HG02840 (cell line): ENCODE data around the gene TASP1.
A peak's percentile ranks its signal among the peaks of the same experiment; 100 is the strongest.
"Not testable (repeated sequence)": the region's sequence is repeated elsewhere in the genome, so short reads cannot be mapped to it uniquely, and the experiment has no call there.

ENCODE experiments used
- ATAC-seq: cut with Tn5 transposase; IDR thresholded peaks from one replicate; pipeline ENCODE4 v1.9.1; 2021; ENCODE audit warnings: mild to moderate bottlenecking, moderate library complexity, moderate number of reproducible peaks; ENCODE audit not compliant: unreplicated experiment, low FRiP score

Gene TASP1

DNA sequence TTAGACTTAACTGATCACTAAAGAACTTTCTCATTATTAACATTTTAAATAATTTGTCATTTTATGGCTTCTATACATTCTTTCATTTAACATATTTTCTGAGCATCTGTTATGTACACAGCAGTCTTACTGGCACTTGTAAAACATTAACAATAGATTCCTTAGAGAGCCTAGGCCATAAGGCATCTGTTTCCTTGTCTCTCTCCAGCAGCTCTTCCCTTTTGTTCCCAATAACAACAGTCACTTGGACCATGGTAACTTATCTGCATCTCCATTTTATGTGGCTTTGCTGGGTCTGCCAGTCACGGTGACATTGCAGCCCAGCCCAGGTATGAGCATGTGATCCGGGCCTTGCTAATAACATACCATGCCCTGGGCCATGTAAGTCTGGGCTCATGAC, 11.7 kb upstream of the TASP1 start:
- no peak for ATAC-seq

DNA sequence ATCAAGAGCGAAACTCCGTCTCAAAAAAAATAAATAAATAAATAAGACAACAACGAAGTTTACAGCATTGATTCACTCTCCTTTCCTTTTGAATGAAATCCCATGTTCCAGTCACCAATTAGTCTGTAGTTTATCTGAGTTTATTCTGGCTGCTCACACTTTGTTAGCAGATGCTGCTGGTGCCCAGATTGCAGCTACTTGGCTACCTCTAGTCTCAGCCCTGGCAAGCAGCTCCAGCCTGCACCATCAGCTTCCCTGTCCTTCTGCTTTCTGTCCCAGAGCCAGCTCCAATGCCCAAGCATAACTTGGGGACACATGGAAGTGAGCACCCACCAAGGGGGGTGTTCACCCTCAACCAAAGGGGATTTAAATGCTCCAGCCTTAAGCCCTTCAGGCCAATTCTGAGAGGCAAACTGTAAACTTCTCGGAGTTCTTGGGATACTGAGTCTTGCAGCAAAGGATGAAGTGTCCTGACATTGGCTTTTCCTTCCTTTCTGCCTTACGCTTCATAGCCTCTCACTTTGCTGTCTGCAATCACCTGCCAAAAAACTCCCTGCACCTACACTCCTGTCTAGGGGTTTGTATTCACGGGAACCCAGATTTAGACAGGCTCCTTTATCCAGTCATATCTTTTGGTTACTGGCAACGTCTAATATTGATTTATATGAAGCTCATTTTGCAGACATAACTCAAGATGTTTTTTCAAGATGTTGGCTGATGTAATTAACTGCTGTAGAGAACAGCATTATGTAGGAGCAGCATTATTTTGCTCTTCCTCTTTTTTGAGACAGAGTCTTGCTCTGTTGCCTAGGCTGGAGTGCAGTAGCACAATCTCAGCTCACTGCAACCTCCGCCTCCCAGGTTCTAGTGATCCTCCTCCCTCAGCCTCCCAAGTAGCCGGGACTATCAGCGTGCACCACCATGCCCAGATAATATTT, 9.8 kb upstream of the TASP1 start:
- no peak for ATAC-seq

DNA sequence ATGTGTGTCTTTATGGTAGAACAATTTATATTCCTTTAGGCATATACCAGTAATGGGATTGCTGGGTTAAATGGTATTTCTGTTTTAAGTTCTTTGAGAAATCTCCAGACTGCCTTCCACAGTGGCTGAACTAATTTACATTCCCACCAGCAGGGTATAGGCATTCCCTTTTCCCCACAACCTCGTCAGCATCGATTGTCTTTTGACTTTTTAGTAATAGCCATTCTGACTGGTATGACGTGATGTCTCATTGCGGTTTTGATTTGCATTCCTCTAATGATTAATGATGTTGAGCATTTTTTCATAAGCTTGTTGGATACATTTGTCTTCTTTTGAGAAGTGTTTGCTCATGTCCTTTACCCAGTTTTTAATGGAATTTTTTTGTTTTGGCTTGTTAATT, 5.3 kb upstream of the TASP1 start:
- ATAC-seq, result no peak

DNA sequence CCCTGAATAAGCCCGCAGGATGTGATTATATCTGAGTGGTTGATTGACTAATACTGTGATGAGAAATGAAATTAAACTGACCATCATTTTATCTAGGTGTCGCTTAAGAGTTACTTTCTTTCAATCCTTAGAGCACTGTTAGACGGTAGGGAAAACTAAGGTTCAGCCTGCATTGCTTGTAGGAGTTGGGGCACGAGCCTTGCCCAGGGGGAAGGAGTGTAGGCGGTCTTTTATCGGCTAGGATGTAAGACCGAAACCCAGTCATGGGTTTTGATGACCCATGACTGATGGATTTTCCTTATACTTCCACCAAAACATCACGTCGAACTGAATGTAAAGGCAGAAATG, 392 bp upstream of the TASP1 start:
- ATAC-seq, result peak; percentile 18

DNA sequence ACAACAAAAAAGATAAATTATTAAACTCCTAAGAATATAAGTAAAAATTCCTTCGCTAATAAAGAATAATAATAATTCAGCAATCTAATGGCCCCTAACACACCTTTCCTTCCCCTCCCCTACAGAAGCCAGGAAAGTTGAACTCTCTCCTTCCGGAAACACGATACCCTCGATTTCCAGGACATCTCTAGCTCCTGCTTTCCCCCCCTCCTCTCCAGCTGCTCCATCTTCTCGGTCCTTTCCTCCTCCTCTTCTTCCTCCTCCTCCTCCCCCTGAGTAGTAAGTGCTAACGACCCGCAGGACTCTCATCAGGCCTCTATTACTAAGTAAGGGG, 603 bp downstream of the TASP1 start:
- ATAC-seq, result no peak

DNA sequence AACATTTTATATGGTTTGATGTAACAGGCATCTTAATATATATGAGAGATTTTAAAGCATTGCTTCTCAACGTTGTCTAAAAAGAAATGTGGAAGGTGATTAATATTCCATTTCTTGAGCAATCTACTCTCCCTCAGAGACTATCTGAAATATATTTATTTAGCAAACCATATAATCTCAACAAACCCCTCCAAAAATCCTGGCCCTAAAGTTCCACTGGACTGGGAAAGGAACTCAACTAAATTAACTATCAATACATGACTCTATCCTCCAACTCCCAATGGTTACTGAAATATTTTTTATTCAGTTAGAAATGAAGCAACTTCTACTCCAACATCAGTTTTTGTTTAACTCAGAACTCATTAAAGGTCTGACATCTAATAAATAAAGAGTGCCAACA, 6.3 kb downstream of the TASP1 start:
- ATAC-seq, result no peak

DNA sequence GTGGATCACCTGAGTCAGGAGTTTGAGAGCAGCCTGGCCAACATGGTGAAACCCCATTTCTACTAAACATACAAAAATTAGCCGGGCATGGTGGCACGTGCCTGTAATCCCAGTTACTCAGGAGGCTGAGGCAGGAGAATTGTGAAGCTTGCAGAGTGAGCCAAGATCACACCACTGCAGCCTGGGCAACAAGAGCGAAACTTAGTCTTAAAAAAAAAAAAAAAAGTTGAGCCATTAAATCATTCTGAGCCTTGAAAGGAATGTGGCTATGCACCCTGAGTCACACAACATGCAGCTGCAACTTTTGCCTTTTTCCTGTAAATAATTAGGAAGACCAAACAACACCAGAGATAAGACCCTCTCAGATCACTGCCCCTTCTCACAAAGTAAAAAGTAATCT, 11.2 kb downstream of the TASP1 start:
- not testable (repeated sequence) for ATAC-seq

DNA sequence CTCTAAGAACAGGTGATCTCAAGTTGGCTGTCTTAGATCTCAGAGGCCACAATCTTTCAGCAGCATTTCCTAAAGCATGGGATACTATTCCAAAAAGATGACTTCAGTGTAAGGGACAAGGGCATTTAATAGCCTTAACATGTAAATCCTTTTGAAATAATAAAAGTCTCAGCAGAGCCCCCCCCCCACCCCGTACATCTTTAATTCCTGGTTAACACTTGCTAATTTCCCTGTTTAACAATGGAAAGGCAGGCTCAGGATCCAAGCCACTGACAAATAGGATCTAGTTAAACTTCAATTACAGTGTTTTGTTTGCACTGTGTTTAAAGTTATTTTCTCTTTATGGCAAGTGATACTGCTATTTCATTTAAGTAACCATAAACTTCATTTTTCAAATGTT, 12.0 kb downstream of the TASP1 start:
- no peak for ATAC-seq

DNA sequence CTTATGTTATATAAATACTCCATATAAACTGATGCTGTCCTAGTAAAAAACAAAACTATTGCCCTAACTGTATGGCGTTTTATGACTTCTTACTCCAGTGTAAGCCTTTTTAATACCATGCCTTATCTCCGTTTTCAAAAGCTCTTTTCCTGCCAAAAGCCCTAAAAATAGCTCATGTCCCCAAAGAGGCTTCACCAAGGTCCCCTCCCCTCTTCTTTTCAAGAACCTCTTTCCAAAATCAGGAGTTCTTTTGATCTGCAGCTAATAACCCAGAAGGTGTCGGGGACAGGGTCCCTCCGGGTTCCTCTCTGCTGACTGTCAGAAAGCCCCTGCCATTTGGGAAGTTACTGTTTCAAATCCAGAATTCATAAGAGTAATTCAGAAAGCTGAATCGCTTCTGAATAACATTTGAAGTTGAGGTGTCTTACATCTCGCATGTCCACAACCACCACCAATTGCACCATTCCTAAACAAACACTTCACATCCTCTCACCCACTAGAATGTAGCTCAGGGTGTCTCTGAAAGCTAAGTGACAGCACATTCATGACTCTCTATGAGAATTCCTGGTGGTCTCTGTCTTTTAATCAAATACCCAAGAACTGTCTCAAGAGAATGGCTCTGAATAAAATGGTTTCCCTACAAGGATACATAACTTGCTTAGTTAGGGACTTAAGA, 13.3 kb downstream of the TASP1 start:
- ATAC-seq, result no peak

DNA sequence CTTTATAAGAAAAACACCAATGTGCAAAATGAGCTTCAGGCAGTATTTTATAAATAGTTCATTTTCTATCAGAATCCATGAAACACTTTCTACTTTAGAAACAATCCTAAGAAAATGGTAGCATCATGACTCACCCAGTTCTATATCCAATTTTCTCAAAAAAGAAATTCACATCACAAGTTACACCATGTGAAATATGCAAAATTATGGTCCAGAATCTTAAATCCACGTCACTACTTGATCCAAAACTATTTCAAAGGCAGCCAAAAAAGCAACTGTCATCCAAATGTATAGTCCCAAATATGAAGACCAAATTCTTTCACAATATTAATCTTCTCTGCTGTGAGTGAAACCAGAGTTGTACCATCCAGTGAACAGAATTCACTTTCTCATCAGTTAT, 19.3 kb downstream of the TASP1 start:
- not testable (repeated sequence) for ATAC-seq

DNA sequence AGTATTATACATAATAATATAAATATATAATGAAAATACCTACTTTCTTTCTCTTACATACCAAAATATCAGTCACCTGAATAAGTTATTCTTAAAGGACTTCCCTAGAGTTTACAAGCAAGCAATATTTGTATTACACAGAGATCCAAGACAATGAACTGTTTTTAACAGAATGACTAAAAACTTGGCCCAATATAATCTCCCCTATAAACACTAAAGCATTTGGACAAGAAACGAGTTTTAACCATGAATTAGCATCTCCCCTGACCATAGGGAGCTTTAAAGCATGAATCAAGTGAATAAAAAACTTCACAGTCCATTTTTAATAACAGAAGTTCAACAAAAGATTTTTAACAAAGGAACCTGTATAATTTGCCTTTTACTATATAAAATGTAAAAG, 20.3 kb downstream of the TASP1 start:
- ATAC-seq, result not testable (repeated sequence)

DNA sequence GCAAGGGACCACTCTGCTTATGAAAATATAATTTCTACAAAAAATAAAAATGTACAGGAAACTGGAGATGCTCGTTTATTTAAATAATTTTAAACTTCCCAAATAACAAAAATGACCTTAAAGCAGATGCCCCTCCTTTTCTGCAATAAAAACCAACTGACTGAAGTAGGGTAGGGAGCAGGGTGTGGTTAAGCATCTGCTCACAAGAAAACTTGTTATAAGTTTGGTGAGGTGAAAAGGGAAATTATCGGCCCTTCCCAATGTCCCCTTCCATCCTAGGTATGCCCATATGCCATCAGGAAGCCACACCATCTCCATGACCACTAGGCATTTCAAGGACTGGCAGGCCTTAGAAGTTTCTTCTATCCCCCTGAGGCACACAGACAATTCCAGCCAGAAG, 21.1 kb downstream of the TASP1 start:
- ATAC-seq, result not testable (repeated sequence)

DNA sequence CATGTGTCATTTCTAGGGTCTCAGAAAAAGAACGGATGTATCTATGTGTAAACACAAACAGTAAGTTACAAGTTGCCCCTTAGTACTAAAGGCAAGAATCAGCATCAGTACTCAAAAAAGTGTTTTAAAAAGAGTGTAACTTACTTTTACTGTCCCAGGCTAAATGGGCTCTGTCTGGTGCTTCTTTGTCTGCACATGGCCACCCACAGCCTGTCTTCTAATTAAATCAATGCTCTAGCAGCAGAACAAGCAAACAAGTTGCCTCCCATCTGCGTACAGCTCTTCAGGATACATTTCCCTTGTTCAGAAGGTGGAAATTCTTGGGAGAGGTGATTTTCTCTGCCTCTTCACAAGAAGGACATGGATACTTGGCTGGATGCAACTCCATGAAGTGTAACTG, 22.0 kb downstream of the TASP1 start:
- ATAC-seq, result not testable (repeated sequence)

DNA sequence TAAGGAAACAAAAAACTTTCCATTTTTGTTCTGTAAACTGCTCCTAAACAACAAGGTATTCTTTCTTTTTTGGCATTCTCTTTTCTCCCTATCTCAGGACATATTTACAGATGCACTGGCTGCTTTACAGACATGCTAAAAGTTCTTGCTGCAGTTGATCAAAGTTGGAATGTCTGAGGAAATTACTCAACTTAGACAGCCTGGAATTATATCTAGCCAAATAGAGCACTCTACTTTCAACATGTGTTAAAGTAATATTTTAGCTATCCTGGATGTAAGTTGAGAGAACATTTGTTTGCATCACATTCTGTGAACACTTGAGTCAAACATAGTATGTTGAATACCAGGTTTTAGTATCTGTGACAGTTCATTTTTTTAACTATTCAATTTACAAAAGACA, 24.8 kb downstream of the TASP1 start:
- no peak for ATAC-seq

DNA sequence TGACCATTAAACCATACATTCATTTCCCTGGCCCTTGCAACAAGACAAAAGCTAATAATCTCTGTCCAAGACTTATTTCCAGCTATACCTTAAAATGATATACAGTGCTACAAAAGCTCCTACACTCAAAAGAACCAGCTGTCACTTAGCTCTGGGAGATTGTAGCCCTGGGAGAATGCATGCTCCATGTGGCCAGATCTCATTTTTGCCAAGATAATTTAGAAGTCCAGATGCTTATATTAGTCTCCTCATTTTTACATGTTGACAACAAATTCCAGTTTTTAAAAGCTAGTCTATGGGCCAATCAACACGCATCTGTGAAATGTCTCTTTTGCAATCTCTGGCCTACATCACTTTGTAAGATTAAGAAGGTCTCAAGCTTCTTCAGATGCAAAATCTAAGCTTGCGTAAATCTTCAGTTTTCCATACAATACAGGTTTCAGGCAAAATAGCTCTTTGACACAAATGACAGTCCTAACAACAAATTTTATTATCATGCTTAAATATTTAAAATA, 27.1 kb downstream of the TASP1 start:
- no peak for ATAC-seq

DNA sequence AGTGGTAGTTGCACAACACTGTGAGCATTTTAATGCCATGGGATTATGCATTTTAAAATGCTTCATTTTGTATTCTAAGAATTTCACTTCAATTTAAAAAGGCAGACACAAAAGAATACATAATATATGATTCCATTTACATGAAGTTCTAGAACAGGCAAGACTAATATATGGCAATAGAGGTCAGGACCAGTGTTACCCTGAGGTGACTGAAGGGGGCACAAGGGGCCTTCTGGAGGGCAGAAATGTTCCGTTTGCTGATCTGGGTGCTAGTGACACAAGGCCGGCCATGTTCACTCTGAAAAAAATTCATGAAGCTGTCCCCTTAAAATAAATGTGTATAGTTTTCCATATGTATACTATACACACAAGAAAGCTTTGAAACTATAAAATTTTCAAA, 28.5 kb downstream of the TASP1 start:
- no peak for ATAC-seq

DNA sequence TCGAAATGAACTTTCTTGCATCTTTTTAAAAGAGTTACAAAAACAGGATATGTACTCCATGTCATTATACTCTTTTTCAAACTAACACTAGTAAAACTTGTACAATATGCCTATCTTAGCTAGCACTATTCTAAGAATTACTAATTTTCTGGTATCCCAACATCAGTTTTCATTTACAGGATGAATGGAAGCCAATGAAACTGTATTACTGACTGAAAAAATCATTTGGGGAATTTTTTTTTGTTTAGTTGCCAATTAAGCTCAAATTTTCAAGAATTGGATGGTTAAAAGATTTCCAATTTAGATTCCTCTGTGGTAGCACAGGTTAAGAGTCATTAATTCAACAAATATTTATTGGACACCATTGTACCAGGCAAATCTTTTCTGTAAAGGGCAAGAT, 30.7 kb downstream of the TASP1 start:
- no peak for ATAC-seq

DNA sequence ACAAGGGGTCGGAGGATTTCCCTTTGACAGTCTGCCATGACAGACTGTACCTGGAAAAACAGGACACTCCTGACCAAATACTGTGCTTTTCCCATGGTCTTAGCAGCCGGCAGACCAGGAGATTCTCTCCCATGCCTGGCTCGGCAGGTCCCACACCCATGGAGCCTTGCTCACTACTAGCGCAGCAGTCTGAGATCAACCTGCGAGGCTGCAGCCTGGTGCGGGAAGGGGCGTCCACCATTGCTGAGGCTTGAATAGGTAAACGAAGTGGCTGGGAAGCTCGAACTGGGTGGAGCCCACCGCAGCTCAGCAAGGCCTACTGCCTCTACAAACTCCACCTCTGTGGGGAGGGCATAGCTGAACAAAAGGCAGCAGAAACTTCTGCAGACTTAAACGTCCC, 45.3 kb downstream of the TASP1 start:
- not testable (repeated sequence) for ATAC-seq

DNA sequence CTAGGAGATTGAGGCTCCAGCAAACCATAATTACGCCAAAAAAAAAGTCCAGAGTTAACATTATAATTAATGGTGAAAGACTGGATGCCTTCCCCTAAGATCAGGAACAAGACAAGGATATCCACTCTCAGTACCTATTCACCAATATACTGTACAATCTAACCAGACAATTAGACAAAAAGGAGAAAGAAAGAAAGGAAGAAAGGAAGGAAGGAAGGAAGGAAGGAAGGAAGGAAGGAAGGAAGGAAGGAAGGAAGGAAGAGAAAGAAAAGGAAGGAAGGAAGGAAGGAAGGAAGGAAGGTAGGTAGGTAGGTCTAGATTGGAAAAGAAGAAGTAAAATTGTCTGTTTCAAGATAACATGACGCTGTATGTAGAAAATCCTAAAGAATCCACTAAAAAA, 50.7 kb downstream of the TASP1 start:
- no peak for ATAC-seq

DNA sequence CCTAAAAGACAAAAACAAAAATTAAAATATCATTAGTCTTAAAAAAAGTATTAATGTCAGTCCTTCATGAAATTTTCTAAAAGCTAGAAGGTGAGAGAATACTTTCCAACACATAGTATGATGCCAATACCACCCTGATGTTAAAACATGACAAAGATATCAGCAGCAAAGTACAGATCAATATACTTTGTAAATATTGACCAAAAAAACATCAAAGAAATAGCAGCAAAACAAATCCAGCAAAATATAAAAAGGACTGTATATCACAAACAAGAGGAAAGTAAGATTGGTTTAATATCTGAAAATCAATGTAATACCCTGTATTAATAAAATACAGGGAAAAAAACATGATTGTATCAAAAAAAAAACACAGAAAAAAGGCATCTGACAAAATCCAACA, 51.4 kb downstream of the TASP1 start:
- no peak for ATAC-seq

DNA sequence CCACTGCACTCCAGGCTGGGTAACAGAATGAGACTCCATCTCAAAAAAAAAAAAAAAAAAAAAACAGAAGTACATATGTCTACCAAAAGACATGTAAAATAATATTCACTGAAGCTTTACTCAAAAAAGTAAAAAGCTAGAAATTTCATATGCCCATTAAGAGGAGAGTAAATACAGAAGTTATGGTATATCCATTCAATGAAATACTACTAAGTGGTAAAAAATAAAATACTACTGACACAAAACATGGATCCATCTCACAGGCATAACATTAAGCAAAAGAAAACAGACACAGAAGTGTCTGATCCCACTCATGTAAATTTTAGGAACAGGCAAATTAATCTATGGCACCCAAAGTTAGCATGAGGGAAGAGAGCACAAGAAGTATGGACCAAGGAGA, 52.6 kb downstream of the TASP1 start:
- ATAC-seq, result no peak

DNA sequence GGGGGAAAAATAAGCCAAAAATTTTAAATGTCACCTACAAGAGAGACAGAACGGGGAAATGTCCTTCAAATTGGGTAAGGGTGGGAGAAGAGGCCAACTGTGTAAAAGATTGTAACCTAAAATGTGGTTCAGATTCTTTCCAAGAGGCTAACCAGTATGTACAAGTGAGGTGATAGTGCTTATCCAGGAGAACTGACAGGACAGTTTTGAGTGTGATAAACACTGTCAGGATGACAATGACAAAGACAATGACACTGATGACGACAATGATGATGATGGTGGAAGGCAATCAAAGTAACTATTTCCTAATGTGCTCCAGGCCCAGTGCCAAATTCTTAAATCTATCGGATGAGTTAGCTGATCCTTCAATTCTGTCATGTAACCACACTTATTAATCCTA, 57.3 kb downstream of the TASP1 start:
- ATAC-seq, result no peak
